H54 (cell line): Measurements from ENCODE around the gene NFIA.

ENCODE experiments used
- DNase-seq: peaks from one replicate; pipeline ENCODE4 v3.0.0; 2011; ENCODE audit warnings: low spot score, mixed read lengths; ENCODE audit not compliant: insufficient read length
- FAIRE-seq: peaks from 3 replicates; lab custom pipeline; 2011; peaks lifted over from hg19 to GRCh38; lab: Jason Lieb, UNC
- POLR2A ChIP-seq: IDR thresholded peaks from 2 replicates; pipeline ENCODE4 v1.6.1; 2011; ENCODE audit warnings: low read depth, mild to moderate bottlenecking, low read length

NFIA gene

DNA sequence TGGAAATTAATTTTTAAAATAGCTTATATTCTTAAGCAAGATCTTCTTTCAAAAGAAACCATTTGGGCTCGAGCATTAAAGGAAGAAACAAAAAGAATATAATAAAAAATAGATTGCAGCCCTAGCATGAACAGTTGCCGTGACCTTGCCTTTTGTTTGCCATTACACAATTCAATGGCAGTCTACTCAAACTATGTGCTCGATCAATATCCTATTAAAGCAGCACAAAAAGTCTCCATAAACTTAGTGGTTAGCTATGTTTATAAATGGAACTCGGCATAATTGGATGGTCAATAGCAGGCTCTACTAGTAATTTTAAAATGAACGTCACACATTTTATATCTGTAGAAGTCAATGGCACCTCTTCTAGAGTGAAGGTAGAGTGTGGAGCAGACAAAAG, 256.5 kb downstream of the NFIA start:
- no peak for TF ChIP-seq POLR2A
- no peak for FAIRE-seq

DNA sequence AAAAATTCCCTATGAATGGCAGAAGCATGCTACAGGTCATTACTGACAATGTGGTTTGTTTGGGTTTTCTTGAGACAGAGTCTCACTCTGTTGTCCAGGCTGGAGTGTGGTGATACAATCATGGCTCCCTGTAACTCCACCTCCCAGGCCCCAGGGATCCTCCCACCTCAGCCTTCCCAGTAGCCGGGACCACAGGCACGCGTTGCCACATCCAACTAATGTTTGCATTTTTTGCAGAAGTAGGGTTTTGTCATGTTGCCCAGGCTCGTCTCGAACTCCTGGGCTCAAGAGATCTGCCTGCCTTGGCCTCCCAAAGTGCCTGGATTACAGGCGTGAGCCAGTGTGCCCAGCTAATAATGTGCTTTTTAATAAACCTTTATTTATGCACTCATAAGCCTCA, 259.1 kb downstream of the NFIA start:
- FAIRE-seq, result no peak
- no peak for DNase-seq
- no peak for TF ChIP-seq POLR2A

More for the DNA sequence above, 256.5 kb downstream of the NFIA start:
- no peak for DNase-seq

DNA sequence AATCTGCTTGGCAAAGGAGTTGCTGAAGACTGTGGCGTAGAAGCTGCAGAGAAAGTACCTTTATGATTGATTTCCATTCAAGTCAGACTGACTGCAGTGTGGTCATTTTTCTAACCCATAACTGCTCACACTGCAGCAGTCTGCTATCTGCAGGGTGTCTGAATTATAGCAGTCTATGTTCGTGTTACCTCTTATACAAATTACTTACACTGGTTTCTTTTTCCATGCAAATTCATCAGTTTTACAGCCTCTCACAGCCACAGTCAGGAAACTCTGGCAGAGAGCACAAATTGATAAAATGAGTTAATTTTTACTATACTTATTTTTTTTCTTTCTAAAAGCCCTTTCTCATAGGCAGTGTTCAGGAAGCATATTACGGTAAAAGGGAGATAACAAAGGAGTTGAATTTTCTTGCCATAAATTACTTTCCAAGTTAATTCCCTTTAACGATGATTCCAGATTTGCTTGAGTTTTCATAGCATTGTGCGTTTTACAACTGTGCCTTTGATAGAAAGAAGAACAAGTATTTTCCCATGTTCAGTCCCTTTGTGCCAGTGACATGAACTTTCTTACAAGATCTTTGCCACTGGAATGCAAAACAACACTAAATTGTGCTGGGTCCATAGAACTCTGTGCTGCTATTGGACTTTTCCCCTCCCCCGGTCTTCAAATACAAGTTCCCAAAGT, 261.5 kb downstream of the NFIA start:
- FAIRE-seq (no peak), DNase-seq (no peak)

DNA sequence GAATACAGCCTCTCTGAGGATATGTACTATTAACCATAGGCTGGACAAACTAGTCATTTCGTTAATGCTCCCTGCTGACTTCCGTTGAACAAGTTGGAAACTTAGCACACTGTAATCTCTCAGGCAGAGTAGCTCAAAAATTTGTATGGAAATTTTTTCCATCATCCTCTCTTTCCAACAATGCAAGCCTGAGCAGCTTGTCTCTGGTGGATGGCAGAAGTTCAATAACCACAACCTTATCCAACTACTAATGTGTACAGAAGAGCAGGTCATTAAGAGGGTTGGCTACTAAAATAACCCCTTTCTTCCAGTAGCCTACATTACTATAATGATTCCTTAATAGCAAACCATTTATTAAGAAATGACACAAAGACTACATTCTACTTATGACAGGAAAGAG, 262.3 kb downstream of the NFIA start:
- no peak for TF ChIP-seq POLR2A
- DNase-seq, result no peak
- no peak for FAIRE-seq

More for the DNA sequence above, 261.5 kb downstream of the NFIA start:
- no peak for TF ChIP-seq POLR2A

DNA sequence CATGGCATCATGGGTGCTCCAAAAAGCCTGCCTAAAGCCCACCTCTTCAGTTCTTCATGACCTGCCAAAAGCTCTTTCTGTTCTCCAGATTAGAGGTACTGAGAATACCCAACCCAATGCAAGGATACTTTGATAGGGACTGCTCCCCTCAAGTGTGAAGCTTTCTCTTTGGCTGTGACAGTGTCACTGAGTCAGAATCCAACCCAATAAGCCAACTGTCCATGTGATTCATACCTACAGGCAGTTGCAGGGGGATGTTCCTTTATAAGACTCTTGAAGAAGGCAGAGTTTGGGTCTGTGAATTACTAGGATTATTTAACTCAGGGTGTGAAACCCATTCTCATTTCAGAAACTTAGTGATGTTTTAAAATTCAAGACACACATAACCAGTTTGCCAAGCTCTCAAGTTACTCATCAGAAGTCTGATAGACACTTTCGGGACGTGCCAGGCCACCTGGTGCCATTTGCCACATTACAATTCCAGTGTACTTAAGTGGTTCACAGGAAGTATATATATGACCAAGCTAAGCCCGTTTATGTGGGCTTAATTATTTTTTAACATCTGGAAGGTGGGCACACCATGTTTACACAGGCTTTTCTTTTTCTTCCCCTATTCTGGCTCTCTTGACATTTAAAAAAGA, 265.8 kb downstream of the NFIA start:
- TF ChIP-seq POLR2A, result no peak
- DNase-seq (no peak), FAIRE-seq (no peak)

DNA sequence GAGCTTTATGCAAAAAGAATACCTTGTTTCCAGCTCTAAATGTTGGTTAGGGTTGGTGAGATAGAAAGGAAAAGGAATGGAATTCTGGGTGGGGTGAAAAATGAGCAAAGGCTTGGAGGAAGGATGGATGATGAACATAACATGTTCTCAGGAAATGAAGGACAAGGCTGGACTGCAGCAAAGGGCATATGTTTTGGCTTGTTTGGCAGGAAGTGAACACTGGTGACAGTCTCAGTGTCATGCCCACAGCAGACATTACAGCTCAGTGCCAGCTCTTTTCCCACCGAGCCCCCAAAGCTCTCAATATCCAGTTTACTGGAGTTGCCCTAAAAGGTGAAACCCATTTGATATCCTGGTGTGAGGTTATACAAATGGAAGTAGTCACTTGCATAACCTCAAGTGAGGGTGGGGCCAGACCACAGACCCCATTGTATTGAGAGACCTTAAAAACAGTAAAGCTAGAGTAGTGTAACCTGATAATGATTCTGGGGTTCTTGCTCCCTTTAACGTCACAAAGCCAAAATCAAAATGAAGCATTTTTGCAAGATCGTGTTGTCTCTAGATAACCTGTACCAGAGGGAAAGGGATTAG, 270.6 kb downstream of the NFIA start:
- no peak for TF ChIP-seq POLR2A
- DNase-seq (no peak), FAIRE-seq (no peak)

DNA sequence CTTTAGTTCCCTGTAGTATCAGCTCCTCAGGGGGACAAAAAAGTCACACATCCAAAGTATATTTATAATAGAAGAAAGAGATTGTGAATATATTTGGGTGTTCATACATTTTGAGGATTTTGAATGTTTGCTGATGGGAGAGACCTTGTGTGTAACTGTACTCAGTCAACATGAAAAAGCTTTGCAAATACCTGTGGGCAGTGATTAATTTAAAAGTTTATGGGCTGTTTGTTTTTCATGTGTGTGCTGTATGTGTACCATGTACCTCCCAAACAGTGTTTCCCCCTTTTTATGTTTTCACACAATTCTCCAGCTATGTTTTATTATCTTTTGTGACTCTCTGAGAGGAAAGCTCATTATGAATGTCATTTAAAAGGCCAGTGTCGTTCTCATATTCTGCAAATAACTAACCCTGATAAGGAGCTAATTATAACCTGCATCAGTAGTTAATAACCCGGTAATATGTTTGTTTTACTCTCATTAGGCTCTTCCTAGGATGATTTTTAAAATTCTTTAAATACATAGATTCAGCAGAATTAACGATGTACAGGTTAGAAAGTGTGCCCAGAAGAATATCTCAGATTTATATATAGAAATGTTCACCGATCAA, 271.5 kb downstream of the NFIA start:
- no peak for FAIRE-seq
- no peak for DNase-seq
- TF ChIP-seq POLR2A, result no peak

DNA sequence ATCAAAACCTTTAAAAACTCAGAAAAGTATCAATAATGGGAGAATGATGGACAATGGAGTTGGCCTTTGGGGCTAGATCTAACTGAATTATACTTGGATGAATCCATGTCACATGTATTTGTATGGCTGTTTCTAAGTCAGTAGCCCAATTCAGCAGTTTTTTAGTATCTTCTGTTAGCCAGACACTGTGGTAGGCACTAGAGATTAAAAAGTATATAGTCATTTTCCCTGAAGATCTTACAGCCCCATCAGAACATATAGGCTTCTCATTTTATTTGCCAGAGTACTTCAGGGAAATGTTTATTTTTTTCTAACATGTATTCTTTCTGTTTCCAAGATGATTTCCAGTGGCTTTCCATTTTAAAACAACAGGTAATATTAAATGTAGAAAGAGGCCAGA, 273.7 kb downstream of the NFIA start:
- DNase-seq (no peak), FAIRE-seq (no peak)
- TF ChIP-seq POLR2A, result no peak

DNA sequence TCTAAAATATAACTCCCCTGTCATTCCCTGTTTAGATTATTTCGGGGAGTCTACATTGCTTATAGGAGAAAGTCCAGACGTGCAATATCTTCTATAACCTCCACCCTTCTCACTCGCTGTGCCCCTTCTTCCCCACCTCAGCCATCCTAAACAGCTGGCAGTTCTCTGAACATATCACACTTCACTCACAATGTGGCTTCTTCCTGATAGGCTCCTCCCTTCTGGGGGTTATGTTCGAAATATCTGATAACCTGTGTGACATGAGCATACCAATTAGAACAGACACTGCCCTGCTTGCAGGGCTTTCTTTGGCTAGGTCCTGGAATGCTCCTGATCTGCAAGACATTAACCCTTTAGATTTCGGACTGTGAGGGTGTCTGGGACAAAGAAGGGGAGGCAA, 274.6 kb downstream of the NFIA start:
- DNase-seq, result no peak

DNA sequence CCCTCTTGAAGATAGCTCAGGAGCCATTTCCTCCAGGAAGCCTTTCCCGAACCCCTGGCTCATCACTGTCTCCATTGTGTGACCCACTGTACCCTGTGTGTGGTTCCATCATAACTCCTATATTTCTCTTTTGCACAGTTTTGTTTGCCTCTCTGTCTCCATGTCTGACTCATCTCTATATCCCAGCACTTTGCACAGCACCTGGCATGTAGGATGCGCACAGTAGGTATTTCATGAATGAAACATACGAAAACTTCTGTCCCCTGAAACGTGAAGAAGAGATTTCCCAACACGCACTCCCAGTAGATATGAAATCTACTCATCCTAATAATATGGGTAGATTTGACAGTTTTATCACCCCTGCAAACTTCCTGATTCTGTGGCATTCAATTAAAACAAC, 275.2 kb downstream of the NFIA start:
- FAIRE-seq (no peak), DNase-seq (no peak)
- no peak for TF ChIP-seq POLR2A

More for the DNA sequence above, 274.6 kb downstream of the NFIA start:
- FAIRE-seq, result no peak
- no peak for TF ChIP-seq POLR2A

DNA sequence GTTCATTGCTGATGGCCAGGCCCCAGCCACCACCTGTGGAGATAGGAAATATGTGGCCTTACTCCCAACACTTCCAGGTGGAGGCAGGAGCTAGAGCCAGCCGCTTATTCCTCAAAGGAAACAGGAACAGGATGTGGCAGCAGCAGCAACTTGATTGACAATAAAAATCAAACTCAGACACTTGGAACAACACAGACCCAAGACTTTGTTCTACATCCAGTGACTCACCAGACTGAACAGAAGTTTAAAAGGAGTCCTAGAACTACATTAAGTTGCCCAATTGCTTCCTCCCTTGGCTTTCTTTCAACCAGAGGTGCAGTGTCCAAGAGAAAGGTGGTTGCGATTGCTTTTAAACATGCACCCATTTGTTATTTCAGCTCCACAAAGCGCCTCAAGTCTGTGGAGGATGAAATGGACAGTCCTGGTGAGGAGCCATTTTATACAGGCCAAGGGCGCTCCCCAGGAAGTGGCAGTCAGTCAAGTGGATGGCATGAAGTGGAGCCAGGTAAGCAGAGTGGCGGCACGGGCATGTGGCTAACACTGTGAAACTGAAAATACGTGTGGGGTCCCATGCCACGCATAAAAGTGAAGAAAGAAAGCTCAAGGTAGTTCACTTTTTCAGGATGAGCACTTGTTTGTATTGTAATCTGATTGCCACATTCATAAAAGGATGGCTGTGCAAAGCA, 276.6 kb downstream of the NFIA start:
- TF ChIP-seq POLR2A, result no peak
- no peak for DNase-seq
- FAIRE-seq, result no peak

DNA sequence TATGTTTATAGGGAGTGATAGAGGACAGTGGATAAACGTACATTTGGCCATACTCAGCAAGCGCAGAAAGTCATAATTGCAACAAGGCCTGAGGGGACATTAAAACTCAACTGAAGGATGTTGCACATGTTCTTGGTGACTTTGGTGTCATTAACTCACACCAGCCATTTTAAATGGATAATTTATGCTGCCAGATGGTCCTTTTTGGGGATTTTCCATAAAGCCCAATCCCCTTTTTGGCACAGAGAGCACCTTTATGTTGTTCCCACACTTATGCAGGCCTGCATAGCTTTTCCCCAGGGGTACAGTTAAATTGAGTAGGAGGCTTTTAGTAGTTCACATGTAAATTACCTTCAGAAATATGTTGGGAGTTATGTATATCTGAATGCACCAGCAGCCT, 279.6 kb downstream of the NFIA start:
- DNase-seq (no peak), FAIRE-seq (no peak)
- no peak for TF ChIP-seq POLR2A

DNA sequence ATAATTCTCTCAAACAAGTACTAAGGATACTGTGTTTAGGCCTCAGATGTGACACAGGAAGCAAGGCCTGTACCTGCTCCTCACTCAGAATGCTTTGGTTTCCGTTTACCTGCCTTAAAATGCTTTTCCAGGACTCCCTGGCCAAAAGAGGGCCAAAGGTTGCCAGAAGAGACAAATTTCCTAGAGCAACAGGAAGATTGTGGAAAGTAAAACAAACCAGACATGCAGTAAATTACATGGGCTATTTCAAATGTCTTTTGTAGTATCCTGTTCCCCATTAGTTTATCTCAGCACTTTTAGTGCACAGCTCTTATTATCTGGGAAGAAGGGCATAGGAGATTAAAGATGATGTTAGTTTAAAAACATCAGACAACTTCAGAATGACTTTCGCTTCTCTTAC, 280.0 kb downstream of the NFIA start:
- FAIRE-seq, result no peak

DNA sequence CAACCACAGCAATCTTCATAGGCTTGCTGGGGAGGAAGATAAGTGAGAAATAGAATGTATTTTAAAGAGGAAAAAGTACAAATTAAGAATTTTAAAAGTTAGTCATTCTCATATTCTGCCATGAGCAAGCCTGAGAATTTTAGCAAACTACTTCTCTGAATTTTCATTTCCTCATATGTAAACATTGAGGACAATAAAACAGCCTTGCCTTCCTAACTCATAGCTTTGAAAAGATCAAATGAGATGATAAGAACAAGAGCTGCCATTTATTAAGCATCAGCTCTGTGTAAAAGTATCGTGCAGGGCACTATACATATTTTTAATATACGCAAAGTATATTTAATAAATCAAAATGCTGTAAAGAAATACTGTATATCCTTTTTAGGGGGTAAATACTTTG, 286.0 kb downstream of the NFIA start:
- DNase-seq (no peak), FAIRE-seq (no peak)
- no peak for TF ChIP-seq POLR2A

More for the DNA sequence above, 280.0 kb downstream of the NFIA start:
- no peak for TF ChIP-seq POLR2A
- DNase-seq, result no peak
